NB4 (cell line): ENCODE results near the gene MAP3K5.

Source experiments
- TF ChIP-seq, protein P1 (sequence below): IDR thresholded peaks from one replicate; pipeline ENCODE4 v1.5.1; 2012; ENCODE audit warnings: low read depth, low read length
- TF ChIP-seq, protein P2 (sequence below): IDR thresholded peaks from 2 replicates; pipeline ENCODE4 v1.6.1; 2011; ENCODE audit warnings: low read depth, low read length

DNA sequence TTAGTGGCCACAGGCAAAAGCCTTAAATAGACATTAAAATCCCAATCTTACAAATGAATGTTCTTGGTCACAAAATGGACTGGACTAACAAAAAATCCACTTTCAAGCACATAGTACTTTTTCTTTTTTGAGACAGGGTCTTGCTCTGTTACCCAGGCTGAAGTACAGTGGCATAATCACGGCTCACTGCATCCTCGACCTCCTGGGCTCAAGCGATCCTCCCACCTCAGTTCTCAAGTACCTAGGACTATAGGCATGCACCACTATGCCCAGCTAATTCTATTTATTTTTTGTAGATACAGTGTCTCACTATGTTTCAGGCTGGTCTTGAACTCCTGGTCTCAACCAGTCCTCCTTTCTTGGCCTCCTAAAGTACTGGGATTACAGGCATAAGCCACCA, 59.4 kb downstream of the MAP3K5 start:
- TF ChIP-seq, protein P1, sequence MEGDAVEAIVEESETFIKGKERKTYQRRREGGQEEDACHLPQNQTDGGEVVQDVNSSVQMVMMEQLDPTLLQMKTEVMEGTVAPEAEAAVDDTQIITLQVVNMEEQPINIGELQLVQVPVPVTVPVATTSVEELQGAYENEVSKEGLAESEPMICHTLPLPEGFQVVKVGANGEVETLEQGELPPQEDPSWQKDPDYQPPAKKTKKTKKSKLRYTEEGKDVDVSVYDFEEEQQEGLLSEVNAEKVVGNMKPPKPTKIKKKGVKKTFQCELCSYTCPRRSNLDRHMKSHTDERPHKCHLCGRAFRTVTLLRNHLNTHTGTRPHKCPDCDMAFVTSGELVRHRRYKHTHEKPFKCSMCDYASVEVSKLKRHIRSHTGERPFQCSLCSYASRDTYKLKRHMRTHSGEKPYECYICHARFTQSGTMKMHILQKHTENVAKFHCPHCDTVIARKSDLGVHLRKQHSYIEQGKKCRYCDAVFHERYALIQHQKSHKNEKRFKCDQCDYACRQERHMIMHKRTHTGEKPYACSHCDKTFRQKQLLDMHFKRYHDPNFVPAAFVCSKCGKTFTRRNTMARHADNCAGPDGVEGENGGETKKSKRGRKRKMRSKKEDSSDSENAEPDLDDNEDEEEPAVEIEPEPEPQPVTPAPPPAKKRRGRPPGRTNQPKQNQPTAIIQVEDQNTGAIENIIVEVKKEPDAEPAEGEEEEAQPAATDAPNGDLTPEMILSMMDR = no peak
- TF ChIP-seq, protein P2, sequence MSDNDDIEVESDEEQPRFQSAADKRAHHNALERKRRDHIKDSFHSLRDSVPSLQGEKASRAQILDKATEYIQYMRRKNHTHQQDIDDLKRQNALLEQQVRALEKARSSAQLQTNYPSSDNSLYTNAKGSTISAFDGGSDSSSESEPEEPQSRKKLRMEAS = no peak
